Forelimb muscle (tissue), 1 donor: ENCODE measurements around the gene RAB38. TPM values are rescaled to one million over a fixed set of nuclear protein-coding genes. Genes with fewer than 3 reads are reported as not detected.

Experiments
- DNase-seq: peaks from one replicate; pipeline ENCODE4 v3.0.0-alpha.2; 2013; ENCODE audit warnings: low read depth
- polyA plus RNA-seq: library from polyadenylated mRNA; unstranded; fragments of 120-200 nt; gene quantifications from one replicate; pipeline ENCODE4 v1.2.1, GENCODE V29; 2013; ENCODE audit not compliant: insufficient read length

Gene RAB38
- polyA plus RNA-seq, 1 donor = 0.53 TPM

DNA sequence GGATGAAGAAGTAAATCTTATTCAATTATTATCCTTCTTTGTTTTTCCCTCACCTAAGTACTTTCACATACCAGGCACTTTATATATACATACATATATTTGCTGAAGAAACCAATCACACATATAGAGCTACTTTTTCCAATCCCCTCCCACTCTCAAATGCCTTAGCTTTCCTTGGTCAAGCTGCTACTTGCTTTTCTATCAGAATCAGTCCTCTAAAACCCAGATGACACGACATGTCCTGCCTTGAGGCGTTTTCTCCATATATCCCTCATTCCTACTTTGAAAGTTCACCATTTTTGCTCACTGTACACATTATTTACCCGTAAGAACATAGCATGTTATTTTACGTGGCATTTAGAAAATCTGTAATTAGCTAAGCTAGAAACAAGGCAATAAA lies 5.4 kb downstream of the RAB38 start:
- DNase-seq = no peak

DNA sequence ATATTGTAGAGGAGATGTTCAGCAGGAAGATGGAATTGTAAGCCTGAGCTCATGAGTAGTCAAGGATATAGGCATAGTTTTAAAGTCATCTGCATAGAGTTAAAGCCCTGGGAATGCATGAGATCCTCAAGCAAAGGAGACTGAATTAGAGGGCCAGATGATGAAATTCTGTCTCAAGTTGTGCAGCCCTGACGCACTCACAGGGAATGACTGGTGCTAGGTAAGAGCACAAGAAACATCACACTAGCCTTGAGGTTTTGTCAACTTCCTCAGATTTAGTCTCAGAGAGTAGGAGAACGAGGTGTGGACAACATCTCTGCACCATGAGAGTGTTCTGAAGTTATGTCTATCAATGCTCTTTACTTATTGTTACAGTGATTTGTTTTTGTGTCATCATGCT lies 5.8 kb downstream of the RAB38 start:
- no peak for DNase-seq

DNA sequence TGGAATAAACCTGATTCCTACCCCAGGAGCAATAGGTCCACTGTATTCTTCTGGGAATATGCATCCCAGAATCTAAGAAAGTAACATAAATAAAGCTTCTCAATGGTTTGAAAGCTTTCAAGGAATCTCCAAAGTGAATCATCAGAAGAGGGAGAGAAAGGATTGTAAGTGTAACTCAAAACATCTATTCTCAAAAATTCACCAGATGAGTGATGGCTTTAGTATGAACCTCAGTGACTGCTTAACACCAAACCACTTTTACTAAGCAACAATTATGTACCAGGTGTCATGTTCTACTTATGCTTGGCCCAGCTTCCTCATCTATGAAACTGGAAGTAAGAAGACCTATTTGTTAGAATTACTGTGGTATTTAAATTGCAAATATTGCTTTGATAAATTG lies 7.4 kb downstream of the RAB38 start:
- DNase-seq = no peak

DNA sequence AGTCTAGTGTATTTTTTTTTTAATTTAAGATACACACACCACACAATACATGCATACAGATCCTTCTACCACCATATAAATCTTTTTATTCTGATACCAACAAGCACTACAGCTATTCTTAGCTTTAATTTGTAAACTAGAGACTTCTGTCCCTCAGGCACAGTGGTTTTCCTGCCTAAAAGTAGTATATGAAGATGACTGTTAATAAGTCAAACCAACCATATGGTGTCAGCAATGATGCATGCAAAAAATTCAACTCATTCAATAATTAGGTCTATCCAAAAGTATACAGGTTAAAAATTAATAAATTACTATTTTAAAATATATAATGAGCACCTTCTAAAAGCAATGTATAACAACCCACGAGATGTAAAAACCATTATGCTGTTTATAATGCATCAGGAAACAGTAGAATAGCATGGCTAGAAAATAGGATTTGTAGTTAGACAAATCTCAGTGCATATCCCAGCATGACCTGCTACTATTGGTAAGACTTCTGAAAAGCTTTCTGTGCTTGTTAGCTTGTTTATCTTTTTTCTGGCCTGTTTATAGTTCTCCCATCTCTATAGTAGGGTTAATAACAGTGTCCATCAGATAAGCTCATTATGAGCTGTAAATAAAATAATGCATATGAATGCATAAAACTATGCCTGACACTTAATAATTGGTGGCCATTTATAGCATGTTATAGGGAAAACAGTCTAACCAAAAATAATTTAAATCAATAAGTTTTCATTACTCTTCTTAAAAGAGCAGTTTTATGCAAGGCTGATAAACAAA lies 10.2 kb downstream of the RAB38 start:
- no peak for DNase-seq

DNA sequence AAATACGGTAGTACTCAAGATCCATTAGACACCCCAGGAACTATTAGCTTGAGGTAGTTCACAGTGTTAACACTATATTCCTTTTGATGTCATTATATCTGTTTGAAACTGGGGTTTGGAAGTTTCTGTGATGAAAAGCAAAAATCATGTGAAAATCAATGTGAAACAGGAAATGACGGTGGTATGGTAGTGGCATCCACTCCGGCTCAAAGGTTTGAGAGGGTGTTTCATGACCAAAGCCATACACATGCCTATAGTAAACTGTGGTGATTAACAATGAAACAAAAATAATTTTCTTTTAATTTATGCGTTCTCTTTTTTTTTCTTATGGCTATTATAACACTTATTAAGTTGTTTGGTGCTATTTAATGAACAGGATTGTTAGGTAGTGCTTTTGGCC lies 10.9 kb downstream of the RAB38 start:
- no peak for DNase-seq

DNA sequence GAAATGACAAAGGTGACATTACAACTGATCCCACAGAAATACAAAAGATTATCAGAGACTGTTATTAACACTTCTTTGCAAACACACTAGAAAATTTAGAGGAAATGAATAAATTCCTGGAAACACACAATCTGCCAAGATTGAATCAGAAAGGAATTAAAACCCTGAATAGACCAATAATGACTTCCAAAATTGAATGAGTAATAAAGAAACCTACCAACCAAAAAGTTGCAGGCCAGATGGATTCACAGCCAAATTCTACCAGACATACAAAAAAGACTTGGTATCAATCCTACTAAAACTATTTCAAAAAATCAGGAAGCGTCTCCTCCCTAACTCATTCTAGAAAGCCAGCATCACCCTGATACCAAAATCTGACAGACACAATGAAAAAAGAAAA lies 17.2 kb downstream of the RAB38 start:
- DNase-seq = no peak

DNA sequence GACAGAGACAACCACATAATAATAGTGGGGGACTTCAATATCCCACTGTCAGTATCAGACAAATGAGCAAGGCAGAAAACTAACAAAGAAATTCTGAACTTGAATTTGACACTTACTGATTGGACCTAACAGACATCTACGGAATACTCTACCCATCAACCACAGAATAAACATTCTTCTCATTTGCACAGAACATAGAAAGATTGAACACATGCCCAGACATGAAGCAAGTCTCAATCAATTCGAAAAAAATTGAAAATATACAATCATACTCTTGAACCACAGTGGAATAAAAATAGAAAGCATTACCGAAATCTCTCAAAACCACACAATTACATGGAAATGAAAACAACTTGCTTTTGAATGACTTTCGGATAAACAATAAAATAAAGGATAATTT lies 17.9 kb downstream of the RAB38 start:
- no peak for DNase-seq

DNA sequence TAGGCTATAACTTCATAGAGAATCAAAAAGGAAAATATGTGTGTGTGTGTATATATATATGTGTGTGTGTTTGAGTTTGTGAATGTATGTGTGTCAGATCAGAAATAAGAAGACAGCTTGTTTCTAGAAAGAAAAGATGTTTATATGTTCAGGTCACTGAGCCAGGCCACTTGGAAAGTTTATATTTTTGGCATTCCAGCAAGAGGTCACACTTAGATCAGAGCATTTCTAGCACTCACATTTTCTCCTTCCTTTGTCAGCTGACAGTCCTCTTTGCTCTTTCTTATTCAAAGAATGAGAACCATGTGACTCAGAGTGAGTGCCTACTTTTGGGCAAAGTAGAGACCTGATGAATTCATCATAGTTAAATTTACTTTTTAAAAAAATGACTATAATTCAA lies 22.9 kb downstream of the RAB38 start:
- DNase-seq = no peak

DNA sequence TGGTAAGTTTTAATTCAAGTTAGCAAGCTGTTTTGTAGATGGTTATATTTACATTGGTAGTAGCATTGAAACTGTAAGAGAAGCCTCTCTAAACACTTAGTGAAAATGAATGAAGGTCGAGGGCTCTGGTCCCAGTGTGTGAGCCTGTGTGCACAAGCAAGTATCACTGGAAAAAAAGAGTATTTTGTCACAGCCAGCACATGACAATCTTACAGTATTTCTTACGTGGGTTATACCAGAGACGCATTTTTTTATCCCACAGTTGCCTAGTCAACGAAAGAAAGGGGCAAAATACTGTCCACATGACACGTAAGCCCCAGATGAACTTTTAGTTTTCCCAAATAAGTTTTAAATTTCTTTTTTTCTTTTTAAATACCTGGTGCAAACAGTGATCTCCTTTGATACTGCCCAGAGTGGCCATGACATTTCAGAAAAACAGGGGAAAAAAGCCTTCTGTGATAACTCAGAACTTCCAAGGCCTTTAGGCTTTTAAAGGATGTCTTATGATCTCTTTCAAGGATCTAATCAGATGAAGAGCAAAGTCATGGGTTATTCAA lies 23.5 kb downstream of the RAB38 start:
- DNase-seq = no peak

DNA sequence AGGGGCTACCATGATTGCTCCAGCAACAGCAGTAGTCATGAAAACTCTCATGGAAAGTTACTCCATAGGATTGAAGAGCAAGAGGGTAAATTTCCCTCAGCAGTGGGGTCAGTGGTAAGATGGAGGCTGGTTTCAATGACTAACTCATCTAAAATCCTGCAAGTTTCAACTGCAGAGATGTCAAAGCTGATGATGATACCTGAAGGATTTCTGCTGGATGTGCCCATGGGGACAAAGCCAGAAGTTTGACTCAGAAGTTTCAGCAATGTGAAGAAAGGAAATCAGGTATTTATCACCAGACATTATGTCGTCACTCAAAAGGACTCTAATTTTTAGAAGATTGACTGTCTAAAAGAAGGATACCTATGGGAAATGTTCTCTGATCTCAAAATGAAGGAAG lies 29.1 kb downstream of the RAB38 start:
- no peak for DNase-seq

DNA sequence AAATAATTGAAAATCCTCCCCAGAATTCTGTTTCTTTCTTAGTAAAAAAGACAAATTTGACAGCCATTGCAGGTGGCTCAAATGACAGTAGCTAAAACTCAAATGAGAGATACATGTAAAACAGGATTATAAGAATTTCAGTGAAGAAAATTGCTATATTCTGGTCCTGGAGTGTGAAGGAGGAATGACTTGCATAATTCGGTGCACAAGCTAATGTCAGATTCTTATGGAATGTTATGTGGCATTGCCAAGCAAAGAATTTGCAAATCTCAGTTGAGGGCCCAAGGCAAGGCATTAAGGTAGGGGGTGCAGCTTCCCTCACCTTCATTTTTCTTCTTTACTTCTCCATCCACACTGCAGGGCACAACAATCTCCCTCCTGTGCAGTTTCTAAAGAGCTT lies 35.4 kb downstream of the RAB38 start:
- no peak for DNase-seq

DNA sequence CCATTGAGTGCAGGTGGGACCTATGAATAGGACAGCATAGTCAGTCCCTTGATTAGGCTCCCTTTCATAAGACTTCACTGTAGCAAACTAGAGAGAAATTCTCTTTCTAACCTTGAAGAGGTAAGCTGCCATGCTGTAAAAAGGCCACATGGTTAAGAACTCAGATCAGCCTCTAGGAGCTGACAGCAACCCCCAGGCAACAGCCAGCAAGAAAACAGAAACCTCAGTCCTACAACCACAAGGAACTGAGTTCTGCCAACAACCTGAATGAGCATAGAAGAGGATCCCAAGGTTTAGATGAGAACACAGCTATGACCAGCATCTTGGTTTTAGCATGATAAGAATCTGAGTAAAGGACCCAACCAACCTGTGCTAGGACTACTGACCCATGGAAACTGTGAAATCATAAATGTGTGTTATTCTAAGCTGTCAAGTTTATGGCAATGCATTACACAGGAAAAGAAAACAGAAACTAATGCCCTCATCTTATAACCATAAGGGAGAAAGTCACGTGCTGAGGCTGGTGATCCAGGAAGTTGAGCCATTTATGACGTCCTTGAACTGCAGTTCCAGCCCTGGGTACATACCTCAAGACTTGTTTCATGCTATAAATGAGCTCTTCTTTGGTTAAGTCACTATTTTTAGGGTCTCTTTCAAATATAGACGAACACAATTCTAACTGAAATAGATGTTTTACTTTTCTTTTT lies 43.3 kb downstream of the RAB38 start:
- no peak for DNase-seq

DNA sequence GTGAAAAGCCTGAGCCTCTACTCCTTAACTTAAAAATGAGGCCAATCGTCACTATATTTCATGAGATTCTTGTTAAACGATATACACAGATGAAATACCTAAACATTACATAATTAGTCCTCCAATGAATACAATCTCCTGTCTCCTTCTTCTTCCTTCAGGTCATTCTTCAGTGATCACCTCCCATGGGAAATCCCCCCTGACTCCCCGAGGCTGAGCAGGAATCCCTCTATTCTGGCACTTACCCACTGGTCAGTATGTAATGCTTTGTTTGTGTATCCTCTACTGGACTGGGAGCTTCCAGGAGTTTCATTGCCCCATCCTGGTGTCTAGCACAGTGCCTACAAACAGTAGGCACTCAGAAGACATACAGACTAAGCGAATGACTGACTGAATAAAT lies 52.3 kb downstream of the RAB38 start:
- no peak for DNase-seq

DNA sequence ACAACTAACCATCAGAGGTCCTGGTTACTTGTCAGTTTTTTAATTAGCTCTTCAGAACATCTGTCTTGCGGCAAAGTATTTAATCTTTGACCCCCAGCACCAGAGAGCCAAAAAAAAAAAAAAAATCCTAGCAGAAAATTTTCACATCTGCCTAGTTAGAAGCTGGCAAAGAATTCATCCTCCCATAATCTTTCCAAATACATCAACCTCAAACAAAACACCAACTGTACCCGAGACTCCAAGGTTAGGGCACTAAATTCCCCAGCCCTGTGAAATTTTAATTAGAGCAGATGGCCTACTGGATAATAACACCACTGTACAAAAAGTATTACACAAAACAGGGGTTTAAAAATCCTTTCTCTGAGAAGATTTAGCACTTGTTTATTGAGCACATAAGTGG lies 55.7 kb downstream of the RAB38 start:
- no peak for DNase-seq

DNA sequence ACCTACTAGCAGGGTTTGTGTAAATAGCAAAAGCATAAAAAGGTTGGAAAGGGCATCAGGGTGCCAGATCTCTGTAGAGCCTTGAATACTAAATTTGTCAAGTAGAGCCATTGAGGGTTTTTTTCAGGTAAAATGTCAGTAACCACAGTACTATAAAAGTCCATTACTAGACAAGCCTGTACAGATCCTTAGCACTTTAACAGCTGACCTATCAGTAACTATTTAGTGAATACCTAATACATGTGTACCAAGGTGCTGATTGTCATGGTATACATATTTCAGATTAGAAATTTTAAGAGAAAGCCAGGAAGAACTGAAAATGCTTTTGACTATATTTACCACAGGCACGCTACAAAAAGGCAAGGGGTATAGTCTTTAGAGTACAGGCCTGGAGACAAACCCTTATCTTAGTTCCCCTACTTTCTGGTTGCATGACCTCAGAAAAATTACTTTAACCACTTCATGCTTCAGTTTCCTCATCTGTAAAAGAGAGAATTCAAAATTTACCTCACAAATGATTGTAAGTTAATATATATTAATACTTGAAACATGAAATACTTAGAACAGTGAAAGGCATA lies 57.9 kb downstream of the RAB38 start:
- DNase-seq = no peak

DNA sequence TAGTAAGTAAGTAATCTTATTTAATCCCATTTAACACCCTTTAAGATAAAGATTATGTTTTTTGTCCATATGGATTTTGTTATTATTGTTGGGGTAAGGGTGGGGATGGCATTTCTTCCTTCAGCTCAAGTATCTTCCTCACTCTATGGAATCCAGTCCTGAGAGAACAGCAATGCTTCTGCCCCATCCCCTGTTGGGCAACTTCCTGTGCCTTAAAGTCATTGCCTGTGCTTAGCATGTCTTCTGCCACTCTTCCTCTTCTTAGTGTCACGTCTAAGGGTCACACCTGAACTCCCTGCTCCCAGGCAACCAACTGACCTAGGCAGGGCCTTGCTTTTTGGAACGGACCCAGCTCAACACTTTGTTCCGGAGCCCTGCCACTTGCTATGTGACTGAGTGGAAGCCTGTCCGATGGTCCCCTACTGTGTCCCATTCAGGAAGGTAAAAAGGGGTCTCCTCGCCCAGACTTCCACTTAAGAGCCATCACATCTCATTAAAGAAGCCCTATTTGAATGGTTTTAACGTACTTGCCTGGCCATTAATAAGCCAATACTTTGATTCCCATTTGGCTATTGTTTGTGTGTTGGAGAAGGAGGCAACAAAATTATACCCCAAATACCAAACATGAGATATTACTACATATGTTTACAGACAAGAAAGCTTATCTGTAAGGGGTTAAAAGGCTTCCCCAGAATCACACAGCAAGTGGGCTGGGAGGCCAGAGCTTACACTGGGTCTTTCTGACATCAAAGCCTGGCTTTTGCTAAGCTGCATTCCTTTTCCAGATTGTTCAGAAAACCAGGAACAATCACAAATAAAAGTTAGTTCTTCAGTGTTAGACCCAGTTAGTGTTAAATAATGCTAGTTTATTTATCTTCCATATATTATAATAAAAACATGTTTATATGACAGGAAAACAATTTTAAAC lies 59.2 kb downstream of the RAB38 start:
- no peak for DNase-seq

DNA sequence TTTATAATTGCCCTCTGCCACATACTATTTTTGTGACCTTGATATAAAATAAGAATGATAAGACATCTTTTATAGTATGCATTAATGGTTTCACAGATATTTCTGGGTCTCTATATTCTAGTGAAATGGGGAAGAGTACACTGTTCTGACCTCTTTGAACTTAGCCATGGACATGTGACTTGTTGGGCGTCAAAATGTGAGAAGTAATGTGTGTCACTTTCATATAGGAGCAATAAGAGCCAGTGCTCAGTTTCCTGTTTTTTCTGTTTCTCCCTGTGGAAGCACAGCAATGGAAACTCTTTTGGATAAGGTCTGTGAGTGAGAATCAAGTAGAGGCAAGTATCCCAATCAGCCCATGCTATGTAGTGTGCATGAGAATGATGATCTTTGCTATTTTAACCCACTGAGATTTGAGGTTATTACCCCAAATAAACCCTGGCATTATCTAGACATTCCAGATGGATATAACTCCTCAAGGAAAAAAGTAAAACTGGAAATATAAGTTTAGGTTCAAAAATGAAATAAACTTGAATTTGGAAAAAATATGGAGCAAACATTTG lies 60.7 kb downstream of the RAB38 start:
- no peak for DNase-seq

DNA sequence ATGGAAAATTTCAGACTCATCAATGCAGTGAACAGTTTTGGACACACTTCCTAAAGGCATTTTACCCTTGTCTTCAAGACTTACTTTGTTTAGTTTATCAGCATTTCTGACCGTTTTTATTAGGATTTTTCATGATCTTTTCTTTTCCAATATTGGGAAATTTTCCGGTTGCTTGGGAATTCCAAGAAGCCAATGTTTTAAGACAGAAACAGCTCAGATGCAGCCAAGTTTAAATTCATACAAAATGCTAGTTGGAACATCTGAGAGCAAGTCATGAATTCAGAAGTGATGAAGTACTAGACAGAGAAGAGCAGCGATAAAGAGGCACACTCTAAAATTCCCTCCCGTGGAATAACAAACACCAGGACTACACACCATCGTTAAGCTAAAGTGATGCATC lies 68.6 kb downstream of the RAB38 start:
- DNase-seq = no peak

DNA sequence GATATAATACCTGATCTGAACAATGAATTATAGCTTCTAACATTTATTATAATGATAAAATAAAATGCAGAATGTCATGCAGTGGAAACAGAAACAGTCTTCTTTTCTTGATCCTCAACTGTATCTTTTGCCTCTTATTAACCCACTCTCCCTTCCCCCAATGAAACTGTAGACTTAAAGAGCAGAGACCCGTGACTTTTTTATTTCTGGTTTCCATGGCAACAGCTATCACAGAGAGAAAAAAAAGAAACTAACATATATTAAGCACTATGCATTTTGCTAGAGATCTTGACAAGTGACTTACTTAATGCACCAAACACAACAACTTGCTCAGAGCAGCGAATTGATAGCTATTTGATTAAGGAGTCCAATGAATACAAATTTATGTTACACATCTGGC lies 69.3 kb downstream of the RAB38 start:
- no peak for DNase-seq

DNA sequence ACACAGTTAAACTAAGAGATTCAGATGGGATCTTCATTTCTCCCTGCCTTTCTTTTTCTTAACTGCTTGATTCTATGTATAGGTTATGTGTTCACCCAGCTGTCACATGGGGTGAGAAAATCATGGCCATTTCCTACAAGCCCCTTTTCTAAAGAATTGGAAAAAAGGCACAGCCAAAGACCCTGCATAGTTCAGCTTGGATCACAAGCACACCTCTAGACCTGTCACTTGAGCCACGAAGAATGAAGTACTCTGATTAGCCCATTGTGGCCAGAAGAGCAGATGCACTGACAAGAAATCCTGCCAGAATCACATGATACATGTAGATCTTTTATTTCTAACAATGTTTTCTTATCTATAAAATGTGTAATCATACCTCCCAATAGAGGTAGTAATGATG lies 69.7 kb downstream of the RAB38 start:
- DNase-seq = no peak

DNA sequence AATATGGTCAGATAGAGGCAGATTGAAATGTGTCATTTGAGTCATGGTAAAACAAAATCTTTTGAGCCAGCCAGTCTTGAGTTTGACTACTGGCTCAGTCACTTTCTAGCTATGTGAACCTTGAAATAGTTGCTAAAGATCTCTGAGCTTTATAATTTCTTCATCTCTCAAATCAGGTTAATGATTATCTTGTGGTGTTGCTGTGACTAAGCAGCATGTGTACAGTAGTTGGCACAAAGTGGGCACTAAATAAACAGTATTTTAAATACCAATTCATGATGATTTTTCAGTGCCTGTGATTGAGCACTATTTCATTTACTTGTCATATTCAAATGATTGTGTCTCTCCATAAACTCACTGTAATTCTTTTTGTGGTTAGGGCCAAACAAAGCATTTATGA lies 70.8 kb downstream of the RAB38 start:
- no peak for DNase-seq
